Limb (tissue), 2 donors: Measurements from ENCODE around the gene TAC4.
"Not testable (repeated sequence)": the region's sequence is repeated elsewhere in the genome, so short reads cannot be mapped to it uniquely, and the experiment has no call there.

Source experiments
- DNase-seq, 2 donors: peaks; one replicate each; pipeline ENCODE4 v3.0.0-alpha.2; 2016; ENCODE audit errors: extremely low spot score in 2 of 2

The TAC4 gene

GRCh38 chr17:49843774-49844350 is 4.0 kb downstream of the TAC4 start:
- no peak for DNase-seq

DNA sequence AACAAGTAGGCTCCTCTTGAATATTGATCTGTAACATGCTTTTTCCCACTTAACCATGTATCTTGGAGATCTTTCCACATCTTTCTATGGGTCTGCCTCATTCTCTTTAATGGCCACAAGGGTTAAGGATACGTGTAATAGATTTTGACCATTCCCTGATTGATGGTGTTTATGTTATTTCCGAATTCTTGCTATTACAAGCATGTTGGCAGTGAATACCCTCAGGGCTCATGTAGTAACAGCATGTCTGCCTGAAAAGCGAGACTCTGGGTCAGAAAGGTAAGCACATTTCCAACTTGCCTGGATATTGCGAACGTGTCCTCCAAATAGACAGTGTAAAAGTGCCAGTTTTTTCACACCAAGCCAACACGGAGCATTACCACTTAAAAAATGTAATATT is 5.0 kb downstream of the TAC4 start:
- DNase-seq, result no peak

DNA sequence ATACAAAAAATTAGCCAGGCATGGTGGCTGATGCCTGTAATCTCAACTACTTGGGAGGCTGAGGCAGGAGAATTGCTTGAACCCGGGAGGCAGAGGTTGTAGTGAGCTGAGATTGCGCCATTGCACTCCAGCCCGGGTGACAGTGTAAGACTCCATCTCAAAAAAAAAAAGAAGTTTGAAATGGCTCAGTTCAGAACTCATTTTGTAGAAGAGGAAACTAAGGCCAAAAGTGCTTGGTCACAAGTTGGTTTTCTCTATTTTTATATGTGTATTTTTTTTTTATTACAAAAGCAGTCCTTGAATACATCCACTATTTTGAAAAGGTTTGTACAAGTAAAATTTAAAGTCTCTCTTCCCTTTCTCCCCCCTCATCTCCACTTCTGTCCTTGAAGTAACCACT is 5.5 kb downstream of the TAC4 start:
- DNase-seq, result no peak

- no peak for DNase-seq
Observed at GRCh38 chr17:49841548-49841947, 6.3 kb downstream of the TAC4 start.

DNA sequence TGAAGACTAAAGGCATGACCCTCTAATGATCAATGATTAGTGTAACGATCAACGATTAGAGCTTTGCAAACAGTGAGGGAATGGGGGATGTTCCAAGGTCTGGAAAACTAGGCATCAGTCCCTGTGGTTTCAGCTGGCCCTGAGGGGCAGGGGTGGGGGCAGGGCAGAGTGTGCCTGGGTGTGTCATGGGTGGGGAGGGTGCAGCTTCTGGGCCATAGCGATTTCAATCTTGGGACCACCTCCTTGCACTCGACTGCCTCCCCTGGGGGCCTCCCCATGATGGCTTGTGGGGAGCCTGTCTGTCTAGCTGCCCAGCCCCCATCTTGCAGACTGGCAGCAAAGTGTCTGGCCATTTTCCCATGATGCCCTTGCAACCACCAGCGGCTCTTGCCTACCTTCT is 8.4 kb downstream of the TAC4 start:
- no peak for DNase-seq

- peak in 1 of 2 donors; percentile 7 for DNase-seq
Observed at GRCh38 chr17:49836111-49837030, 11.5 kb downstream of the TAC4 start.

GRCh38 chr17:49835472-49835871 is 12.4 kb downstream of the TAC4 start:
- DNase-seq, result no peak

GRCh38 chr17:49834118-49834743 is 13.6 kb downstream of the TAC4 start:
- no peak for DNase-seq

- no peak for DNase-seq
Observed at GRCh38 chr17:49832840-49833599, 14.8 kb downstream of the TAC4 start.

DNA sequence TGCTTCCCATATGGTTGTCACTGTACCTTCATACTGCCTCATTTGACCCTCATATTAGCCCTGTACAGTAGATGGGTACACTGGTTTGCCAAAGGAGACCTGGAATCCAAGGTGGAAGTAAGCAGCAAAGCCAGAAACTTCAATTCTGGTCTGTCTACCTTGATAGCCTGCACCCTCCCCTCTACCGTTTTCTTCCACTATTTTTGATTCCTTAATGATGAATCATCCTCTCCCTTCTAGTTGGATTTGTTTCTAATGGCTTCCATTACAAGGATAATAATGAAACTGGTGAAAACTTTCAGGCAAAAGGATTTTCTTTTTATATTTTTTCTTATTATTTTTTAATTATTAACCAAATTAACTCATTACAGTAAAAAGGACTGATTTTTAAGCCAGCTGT is 17.3 kb downstream of the TAC4 start:
- no peak for DNase-seq

DNA sequence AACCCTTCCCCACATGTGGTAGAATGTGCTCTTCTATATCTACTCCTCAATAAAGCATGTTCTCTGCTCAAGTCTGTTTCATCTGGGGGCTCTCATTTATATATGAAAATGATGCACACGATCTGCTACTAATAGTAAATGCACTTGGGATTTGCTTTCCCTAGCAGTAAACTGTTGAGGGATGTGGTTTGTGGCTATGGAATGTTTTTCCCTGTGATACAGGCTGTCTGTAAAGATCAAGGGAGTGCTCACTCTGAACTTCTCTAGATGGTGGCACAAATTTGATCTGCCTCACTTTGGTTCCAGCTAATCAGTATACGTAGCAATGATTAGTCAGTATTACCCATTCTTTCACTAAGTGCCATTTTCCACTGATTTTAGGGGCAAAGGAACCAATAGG is 18.8 kb downstream of the TAC4 start:
- no peak for DNase-seq

GRCh38 chr17:49828325-49828724 is 19.5 kb downstream of the TAC4 start:
- DNase-seq, result not testable (repeated sequence)

GRCh38 chr17:49825645-49826044 is 22.2 kb downstream of the TAC4 start:
- no peak for DNase-seq

- DNase-seq, result no peak
Observed at GRCh38 chr17:49823614-49824013, 24.3 kb downstream of the TAC4 start.

- DNase-seq, result peak in 1 of 2 donors; percentile 10
Observed at GRCh38 chr17:49822829-49823228, 25.0 kb downstream of the TAC4 start.

DNA sequence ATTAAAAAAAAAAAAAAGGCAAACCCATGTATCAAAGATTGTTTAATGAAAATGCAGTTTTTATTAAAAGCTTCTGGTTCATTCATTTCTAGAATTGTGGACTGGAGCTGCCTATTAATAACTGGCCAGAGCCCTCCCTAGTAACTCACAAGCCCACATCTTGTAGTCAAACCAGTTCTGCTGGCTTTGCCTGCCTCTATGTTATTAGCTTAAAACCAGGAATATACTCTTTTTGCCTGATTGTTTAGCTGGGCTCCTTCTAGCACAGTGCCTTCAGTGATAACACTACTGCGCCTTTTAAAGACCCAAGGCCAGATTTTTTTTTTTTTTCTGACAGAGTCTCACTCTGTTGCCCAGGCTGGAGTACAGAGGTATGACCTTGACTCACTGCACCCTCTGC is 26.0 kb downstream of the TAC4 start:
- DNase-seq, result no peak

DNA sequence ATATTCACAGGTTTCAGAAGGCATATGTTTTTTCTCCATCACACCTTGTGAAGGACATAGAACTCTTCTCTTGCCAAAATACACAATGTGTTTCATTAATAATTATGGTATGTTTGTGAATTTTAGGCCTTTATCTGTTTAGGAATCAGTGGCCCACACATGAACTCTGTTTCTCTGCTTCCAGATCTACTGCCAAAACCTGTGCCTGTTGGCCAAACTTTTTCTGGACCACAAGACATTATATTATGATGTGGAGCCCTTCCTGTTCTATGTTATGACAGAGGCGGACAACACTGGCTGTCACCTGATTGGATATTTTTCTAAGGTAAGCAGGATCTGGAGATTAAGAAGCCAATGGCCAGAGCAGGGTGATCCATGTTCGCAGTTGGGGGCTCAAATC is 26.4 kb downstream of the TAC4 start:
- no peak for DNase-seq

DNA sequence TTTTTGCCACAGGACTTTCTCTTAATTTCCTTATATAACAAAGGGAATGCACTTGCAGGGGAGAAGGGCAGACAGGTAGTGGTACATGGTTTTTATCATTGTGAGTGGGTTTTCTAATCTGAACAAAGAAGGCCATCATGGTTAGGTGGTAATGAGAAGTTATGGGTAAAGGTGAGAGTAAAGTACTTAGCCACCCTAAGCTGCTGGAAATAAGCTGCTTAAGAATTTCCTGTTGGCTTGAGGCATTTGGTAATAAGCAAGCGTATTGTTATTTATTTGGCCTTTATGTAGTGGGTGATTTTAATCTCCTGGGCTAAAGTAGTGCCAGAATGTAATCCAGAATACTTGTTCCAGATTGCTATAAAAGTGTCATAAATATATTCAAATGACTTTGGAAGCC is 27.1 kb downstream of the TAC4 start:
- DNase-seq, result no peak

GRCh38 chr17:49819651-49820050 is 28.2 kb downstream of the TAC4 start:
- no peak for DNase-seq

- no peak for DNase-seq
Observed at GRCh38 chr17:49819138-49819537, 28.7 kb downstream of the TAC4 start.

DNA sequence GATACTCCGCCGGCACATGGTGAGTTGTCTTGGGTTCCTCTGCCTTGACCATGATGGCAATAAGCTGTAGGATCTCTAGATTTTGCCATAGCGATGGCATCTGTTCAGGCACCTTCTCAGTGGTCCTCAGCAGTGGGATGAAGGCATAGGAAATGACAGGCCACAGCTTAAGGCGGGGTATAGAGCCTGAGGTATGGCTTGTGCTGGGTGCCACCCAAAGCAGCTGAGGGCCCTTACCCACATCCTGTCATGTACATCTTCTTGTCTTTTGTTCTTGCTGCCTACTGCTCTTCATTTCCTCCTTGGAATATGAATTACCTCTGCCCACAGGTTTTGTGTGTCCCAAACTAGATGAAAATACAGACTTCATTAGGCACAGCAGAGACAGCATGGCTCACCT is 29.9 kb downstream of the TAC4 start:
- no peak for DNase-seq

DNA sequence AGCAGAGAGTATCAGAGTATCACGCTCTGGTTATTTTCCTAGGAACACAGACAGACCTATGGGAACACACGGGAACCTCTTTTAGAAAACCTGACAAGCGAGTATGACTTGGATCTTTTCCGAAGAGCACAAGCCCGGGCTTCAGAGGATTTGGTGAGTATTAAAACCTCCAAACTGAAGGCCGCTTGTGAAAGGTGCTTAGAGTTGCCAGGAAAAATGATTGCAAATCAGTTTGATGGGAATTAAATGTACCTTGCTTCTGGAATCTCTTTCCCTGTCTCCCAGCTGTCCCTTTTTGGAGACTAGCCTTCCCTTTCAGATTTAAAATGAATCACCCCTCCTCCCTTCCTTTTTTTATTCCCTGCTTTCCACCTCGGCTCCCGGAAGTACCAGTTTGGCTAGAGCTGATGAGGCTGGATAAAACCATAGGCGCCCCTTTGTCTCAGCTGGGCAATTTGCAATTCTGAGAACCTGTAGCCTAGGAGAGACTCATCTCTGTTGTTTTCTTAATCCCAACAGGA is 32.0 kb downstream of the TAC4 start:
- no peak for DNase-seq
